ENCODE data around the gene RAB20.
"Not testable (repeated sequence)": the region's sequence is repeated elsewhere in the genome, so short reads cannot be mapped to it uniquely, and the experiment has no call there.

Gene RAB20

GRCh38 chr13:110486880-110487279 lies 74.6 kb downstream of the RAB20 start:
- DNase-seq, result not testable (repeated sequence)

GRCh38 chr13:110486061-110486715 lies 75.3 kb downstream of the RAB20 start:
- no peak for DNase-seq

- no peak for DNase-seq
Observed at GRCh38 chr13:110485604-110486003, 75.9 kb downstream of the RAB20 start.

- no peak for DNase-seq
Observed at GRCh38 chr13:110484290-110485048, 77.1 kb downstream of the RAB20 start.

GRCh38 chr13:110483386-110483968 lies 78.0 kb downstream of the RAB20 start:
- DNase-seq, result no peak

- no peak for DNase-seq
Observed at GRCh38 chr13:110480161-110480560, 81.4 kb downstream of the RAB20 start.

- DNase-seq, result no peak
Observed at GRCh38 chr13:110479648-110480047, 81.9 kb downstream of the RAB20 start.

GRCh38 chr13:110479215-110479545 lies 82.3 kb downstream of the RAB20 start:
- no peak for DNase-seq

GRCh38 chr13:110478405-110479214 lies 82.9 kb downstream of the RAB20 start:
- no peak for DNase-seq

- DNase-seq, result no peak
Observed at GRCh38 chr13:110477706-110478245, 83.7 kb downstream of the RAB20 start.

GRCh38 chr13:110476220-110476617 lies 85.3 kb downstream of the RAB20 start:
- DNase-seq, result no peak

- DNase-seq, result no peak
Observed at GRCh38 chr13:110475550-110476219, 85.8 kb downstream of the RAB20 start.

GRCh38 chr13:110475117-110475516 lies 86.4 kb downstream of the RAB20 start:
- no peak for DNase-seq

- DNase-seq, result no peak
Observed at GRCh38 chr13:110474713-110475112, 86.8 kb downstream of the RAB20 start.

Measured in COR-L47 (cell line).